ENCODE data around the gene PLOD2.
A peak's percentile ranks its signal among the peaks of the same experiment; 100 is the strongest.

Gene PLOD2

DNA sequence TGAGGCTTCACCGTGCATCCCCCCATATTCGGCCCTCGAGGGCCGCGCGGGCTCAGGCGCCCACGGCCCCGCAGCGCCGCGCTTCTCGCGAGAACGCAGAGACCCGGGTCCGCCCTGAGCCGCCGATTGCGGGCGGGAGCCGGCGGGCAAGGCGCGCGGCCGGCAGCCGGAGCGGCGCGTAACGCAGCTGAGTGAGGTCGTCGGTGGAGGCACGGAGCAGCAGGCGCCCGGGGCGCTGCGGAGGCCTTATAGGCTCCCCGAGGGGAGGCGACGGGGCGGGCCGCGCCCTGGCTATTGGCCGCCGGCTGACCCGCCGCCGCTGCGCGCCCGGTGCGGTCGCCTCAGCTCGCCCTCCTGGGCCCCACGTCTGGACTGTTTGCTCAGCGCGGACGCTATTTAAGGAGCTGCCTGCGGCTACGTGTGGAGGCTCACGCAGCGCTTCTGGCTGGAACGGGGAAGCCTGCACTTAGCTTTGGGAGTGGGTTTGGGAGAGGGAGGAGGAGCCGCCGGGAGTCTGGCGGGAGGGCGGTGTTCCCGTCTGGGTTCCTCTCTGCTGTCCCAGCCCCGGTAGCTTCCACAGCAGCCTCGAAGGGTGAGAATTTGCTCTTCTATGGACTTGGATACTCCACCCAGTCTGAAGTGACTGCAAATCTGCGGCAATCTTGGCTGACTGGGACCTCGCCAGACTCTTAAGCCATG, at the start of gene PLOD2:
TSS of gene PLOD2 (minus strand) at position 221 of the 699 bp plus-strand sequence. CDS start at position 26, 195 bp downstream.
- DNase-seq (ENCODE audit: low read depth in 2 of 2), result peak; percentile 87

DNA sequence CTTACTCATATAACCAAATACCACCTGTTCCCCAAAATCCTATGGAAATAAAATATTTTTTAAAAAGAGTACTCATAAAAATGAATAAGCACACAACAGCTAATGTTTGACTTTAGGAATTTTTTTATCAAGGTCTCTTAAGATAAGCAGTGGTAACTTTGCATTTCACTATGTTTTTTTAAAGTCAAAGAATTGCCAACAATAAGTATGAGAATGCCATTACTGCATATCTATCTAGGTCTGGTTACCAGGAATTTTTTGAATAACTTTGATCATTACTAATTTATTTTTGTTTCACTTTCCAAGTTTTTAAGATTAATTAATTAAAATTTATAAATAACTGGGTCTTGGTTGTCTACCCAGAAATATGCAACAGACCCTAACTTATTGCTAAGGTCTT, 48.4 kb upstream of the PLOD2 start:
- no peak for DNase-seq (ENCODE audit: low read depth in 2 of 2)

DNA sequence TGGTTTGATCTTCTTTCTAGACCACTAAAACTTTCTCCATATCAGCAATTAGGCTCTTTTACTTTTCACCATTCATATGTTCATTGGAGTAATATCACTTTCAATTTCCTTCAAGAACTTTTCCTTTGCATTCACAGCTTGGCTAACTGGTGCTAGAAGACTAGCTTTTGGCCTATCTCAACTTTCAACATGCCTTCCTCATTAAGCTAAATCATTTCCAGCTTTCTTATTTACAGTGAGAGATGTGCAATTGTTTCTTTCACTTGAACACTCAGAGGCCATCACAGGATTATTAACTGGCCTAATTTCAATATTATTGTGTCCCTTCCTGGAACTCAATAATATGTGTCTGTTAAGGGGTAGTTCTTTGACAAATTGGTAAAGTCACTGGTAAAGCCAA, 42.8 kb upstream of the PLOD2 start:
- DNase-seq (ENCODE audit: low read depth in 2 of 2), result no peak

DNA sequence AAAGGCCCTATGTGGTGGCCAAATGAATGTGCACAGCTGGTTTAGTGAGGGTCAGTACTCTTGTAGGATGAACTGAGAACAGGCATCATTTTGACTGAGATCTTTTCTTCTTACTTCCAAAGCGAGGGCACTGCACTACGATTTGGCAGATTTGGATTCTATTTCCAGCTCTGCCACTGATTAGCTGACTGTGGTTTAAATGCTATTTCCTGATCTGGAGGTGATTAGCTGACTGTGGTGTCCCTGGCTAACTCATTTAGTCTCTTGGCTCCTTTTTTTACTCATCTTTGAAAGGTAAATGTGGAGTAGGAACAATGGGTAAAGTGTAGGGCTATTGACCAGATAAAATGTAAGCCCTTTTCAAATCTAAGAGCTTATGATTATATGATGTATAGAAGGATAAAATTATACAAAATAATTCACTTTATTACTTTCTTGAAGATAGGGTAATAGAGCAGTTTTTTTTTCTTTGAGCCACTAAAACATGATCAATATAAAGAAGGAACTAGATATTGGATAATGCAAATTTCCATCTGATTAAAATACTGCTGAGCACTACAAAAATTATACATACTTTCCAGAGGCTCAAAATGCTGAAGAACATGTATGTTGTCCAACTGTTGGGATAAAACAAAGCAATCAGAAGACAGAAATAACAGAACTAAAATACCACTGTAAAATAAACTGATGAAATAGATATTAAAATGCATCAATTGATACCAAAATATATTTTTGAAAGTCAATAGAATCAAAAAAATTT, 39.7 kb upstream of the PLOD2 start:
- no peak for DNase-seq (ENCODE audit: low read depth in 2 of 2)

DNA sequence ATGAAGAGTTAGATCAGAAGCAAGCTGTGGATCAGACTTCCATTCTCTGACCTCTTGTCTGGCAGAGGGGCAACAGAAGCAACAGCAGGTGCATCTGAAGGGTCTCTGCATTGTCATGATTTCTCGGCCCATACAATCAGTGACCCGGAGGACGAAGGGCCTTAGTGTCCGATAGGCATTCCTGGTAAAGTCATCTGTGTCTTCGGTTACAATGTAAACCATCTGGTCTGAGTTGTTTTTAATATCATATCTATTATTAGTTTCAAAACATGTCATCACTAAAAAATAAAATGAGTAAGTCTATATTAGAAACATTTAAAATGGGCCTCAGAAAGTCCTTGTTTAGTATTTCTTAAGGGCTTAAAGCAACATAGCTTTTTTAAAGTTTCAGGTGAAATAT, 38.8 kb upstream of the PLOD2 start:
- DNase-seq (ENCODE audit: low read depth in 2 of 2), result no peak

DNA sequence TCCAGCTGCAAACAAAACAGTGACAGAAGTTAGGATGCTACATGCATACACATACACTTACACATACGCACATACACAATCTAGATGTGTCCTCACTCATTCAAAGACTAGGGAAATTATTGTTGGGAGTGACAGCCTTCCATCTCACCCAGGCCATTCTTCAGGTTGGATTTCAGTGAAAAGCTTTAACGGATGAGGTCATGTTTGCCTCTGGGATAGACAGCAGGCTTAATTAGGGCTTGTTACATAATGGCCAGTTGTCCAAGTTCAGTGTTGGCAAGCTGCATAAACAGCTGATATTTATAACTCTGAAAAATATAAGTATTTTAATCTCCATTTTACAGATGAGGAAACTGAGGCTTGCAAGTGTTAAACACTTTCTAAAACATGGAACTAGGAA, 35.8 kb upstream of the PLOD2 start:
- no peak for DNase-seq (ENCODE audit: low read depth in 2 of 2)

GRCh38 chr3:146195605-146196004, 34.6 kb upstream of the PLOD2 start:
- no peak for DNase-seq (ENCODE audit: low read depth in 2 of 2)

DNA sequence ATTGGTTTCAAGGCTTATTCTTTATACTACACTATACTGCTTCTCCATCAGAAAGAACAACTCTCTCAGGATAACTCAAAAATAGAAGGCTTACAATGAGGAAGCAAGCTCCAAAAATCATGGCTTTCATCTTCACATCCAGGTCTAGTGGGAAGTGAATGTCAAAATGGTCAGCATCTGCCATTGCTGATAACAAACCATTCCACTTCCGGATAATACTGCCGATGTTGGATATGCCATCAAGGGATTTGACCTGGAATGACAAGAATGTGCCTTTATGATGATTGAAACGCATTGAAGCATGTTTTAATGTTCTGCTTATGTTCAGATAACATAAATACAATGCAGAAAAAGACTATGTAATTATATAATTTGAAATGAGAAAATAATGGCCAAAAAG, 34.0 kb upstream of the PLOD2 start:
- no peak for DNase-seq (ENCODE audit: low read depth in 2 of 2)

DNA sequence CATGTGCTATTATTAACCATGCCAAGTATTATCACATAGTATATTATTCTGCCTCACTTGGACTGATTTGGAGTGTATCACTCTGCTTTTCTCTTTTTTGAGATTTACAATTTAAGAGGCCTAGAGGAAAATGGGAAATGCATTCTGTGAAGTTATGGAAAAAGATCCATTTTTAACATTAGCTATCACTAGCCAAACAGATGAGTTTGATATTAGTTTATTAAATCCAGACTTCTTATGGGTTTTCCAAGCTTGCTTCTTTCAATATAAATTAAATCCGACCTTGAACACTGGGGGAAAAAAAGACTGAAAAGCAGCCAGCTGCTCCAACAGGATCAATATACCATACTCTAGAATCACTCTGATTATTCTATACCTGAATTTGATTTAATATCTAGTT, 30.1 kb upstream of the PLOD2 start:
- no peak for DNase-seq (ENCODE audit: low read depth in 2 of 2)

DNA sequence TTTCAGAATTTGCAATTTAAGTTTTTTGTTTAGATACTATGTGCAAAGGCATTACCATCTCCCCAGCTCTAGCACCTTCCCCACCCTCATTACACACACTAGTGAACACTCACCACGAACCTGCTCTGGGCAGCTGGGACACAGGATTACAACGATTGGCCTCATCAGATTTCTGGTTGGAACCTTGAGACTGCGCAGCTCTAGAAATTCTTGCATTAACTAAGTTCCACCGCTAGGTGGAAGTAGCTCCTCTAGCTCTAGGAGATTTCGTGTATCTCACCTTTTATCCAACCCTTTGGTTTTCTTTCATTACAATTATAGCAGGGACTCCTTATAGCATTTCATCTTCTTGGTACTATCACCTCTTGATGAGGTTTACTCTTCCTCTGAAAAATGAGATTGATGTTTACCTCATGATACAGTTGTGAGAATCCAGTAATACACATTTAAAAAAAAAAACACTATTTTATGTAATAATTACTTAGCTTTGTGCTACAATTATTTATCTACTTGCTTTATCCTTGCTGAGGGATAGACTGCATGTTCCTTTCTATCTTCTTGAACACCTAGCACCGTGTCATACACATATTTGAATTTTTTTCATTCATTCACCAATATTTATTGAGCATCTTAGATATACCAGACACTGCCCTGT, 28.7 kb upstream of the PLOD2 start:
- no peak for DNase-seq (ENCODE audit: low read depth in 2 of 2)

GRCh38 chr3:146187334-146187950, 26.5 kb upstream of the PLOD2 start:
- no peak for DNase-seq (ENCODE audit: low read depth in 2 of 2)

GRCh38 chr3:146184241-146185015, 23.4 kb upstream of the PLOD2 start:
- DNase-seq (ENCODE audit: low read depth in 2 of 2), result no peak

GRCh38 chr3:146181216-146181615, 20.2 kb upstream of the PLOD2 start:
- no peak for DNase-seq (ENCODE audit: low read depth in 2 of 2)

DNA sequence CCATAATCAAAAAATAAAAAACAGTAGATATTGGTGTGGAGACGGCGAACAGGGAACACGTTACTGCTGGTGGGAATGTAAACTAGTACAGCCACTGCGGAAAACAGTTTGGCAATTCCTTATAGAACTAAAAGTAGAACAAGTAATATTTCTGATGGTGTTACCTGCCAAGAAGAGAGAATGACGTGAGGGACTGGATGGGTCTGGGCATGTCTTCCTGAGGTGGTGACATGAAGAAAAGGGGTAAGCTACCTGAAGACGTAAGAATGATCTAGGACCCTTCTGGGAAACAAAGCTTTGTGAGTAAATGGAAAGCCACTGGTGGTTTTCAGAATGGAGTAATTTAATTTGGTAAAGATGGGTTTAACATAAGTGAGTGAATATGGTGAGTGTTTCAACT, 19.4 kb upstream of the PLOD2 start:
- DNase-seq (ENCODE audit: low read depth in 2 of 2), result no peak

DNA sequence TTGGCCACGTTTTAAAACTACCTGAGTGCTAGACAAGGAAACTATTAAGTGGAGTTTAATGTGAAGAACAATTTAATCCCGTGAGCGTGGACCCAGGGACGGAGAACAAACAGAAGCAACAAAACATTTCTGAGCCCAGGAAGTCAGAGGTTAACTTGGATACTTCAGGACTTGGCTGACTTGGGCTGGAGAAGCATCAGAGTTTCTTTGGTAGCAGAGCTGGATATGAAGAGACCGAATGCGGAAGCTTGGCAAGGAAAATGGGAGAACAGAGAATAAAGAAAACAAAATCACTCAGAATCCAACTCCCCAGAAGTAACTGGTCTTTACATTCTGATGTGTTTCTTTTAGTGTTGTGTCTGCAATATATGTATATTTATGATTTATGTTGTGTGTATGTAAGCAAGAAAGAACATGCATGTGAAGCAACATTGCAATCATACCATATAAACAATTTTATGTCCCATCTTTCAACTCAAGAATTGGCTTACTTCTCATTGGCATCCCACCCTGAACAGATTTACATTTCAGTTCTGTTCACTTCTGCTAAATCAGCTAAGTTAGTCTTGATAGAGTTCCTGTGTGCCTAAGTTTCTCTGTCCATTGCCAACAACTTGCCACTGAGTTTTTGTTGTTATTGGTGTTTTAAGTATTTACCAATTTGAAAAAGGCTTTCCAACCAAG, 17.2 kb upstream of the PLOD2 start:
- DNase-seq (ENCODE audit: low read depth in 2 of 2), result no peak

DNA sequence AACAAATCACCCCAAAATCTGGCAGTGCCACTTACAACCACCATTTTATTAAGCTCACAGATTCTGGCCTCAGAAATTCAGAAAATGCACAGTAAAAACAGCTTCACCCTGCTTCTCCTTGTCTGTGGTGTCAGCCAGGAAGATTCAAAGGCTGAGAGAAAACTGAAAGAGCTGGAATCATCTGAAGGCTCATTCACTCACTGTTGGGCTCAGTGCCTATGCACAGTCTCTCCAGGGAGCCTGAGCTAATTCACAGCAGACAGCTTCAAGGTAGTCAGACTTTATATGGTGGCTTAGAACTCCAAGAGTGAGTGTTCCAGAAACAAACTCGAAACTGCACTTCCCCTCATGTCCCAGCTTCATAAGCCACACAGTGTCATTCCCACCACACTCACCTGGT, 16.5 kb upstream of the PLOD2 start:
- no peak for DNase-seq (ENCODE audit: low read depth in 2 of 2)

DNA sequence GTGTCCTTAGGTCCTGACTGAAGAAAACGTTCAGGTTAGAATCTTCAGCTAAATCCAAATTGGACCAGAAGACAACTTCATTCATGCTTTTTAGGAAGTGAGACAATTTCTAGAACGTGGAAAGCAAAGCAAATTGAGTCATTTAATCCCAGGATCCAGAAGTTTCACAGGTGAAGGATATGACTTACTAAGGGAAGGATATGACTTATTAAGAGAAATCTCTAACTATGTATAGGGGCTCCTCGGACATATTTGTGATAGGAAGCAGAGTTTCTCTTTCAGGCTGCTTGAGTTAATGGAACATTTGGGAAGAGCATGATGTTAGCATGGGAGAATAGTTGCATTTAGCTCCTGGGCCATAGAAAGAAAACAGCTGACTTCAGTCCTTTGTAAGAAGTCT, 16.1 kb upstream of the PLOD2 start:
- DNase-seq (ENCODE audit: low read depth in 2 of 2), result no peak

- no peak for DNase-seq (ENCODE audit: low read depth in 2 of 2)
These were observed 11.6 kb upstream of the PLOD2 start for GRCh38 chr3:146172586-146172985.

DNA sequence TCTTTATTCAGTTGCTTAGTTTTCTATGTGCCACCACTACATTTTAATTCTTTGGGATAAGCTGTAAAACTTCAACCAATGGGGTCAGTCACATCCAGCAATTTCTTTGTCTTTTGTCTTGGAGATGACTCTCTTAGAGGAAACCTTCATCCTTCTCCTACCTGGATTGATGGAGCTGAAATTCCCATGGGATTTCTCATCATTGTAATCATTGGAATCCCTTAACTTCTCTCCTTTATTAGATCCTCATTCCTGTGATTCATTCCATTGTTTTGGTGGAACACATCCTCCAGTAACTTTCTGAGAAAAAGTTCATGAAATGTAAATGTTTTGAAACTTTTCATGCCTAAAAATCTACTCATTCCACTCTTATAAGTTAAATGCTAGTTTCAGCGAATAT, 9.6 kb upstream of the PLOD2 start:
- no peak for DNase-seq (ENCODE audit: low read depth in 2 of 2)

DNA sequence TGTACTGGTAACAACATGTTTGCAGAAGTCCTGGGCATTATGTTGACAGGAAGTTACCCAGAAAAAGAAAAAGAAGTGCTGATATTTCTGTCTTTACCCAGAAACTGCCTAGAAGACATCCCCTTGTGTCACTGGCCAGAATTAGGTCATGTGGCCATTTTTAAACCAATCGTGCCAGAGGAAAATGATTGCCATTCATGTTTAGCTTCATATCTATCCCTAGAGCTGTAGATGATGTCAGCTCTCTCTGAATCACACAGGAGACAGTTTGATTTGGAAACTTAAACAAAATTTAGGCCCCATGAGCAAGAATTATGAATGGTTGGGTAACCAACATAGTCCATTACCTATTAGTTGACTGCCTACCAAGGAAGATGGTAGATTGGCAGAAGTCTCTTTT, 8.9 kb upstream of the PLOD2 start:
- DNase-seq (ENCODE audit: low read depth in 2 of 2), result no peak

- DNase-seq (ENCODE audit: low read depth in 2 of 2), result no peak
These were observed 5.8 kb upstream of the PLOD2 start for GRCh38 chr3:146166826-146167225.

Measured in fibroblast of skin of left biceps (primary cell).